Subcutaneous abdominal adipose tissue (tissue), 5 donors: ENCODE results near the gene HSFX3.
A peak's percentile ranks its signal among the peaks of the same experiment; 100 is the strongest.
"Not testable (repeated sequence)": the region's sequence is repeated elsewhere in the genome, so short reads cannot be mapped to it uniquely, and the experiment has no call there.

Source experiments
- H3K27ac ChIP-seq: one replicate; pipeline ENCODE4 v1.7.0; 2013; ENCODE audit warnings: low read depth, mild to moderate bottlenecking, inconsistent platforms, low read length, moderate library complexity
- H3K27me3 ChIP-seq, 5 donors: one replicate each; pipeline ENCODE4 v1.7.0; 2013; ENCODE audit warnings: low read length in 5 of 5, inconsistent platforms in 1 of 5; ENCODE audit not compliant: control insufficient read depth in 5 of 5, insufficient read depth in 4 of 5
- H3K36me3 ChIP-seq, 5 donors: one replicate each; pipeline ENCODE4 v1.7.0; 2013; ENCODE audit warnings: low read length in 5 of 5; ENCODE audit not compliant: control insufficient read depth in 5 of 5, insufficient read depth in 5 of 5
- H3K4me1 ChIP-seq, 5 donors: one replicate each; pipeline ENCODE4 v1.7.0; 2013; ENCODE audit warnings: low read length in 5 of 5, mild to moderate bottlenecking in 3 of 5, moderate library complexity in 1 of 5; ENCODE audit not compliant: control insufficient read depth in 5 of 5, insufficient read depth in 5 of 5
- H3K4me3 ChIP-seq, 5 donors: one replicate each; pipeline ENCODE4 v1.7.0; 2013; ENCODE audit warnings: low read length in 5 of 5, low read depth in 1 of 5
- H3K9ac ChIP-seq, 5 donors: one replicate each; pipeline ENCODE4 v1.7.0; 2013; ENCODE audit warnings: low read length in 5 of 5, mild to moderate bottlenecking in 4 of 5, moderate library complexity in 3 of 5
- H3K9me3 ChIP-seq, 5 donors: one replicate each; pipeline ENCODE4 v1.7.0; 2013; ENCODE audit warnings: low read length in 5 of 5; ENCODE audit not compliant: control insufficient read depth in 5 of 5
- donor health status: healthy.
- donor health status: healthy.
- donor health status: healthy.
- donor health status: healthy.
- donor health status: healthy.

HSFX3 gene

GRCh38 chrX:149546962-149547361, 2.8 kb downstream of the HSFX3 start:
- not testable (repeated sequence) for H3K27me3 ChIP-seq, H3K4me1 ChIP-seq, H3K9me3 ChIP-seq, H3K4me3 ChIP-seq, H3K36me3 ChIP-seq, H3K27ac ChIP-seq, H3K9ac ChIP-seq

GRCh38 chrX:149545545-149546543, 3.9 kb downstream of the HSFX3 start:
- H3K36me3 ChIP-seq, H3K9me3 ChIP-seq, H3K27ac ChIP-seq, H3K9ac ChIP-seq, H3K27me3 ChIP-seq, H3K4me3 ChIP-seq: not testable (repeated sequence)
- H3K4me1 ChIP-seq = peaks cover 3 to 11% (median 6%) of the 10 kb centered on the region in 5 donors

- Histone ChIP-seq H3K4me1 (peaks cover 6 to 17% (median 9%) of the 10 kb centered on the region in 5 donors), H3K27ac (peak overlapping the region; percentile 77), H3K36me3 (peaks cover 0 to 9% (median 4%) of the 10 kb centered on the region in 5 donors), H3K4me3 (peak overlapping the region; percentile 48 to 79 (median 69)), H3K9ac (peak overlapping the region in 4 of 5 donors; percentile 52 to 77 (median 60)), H3K27me3 (no peaks in the 10 kb centered on the region), H3K9me3 (peaks cover 0 to 4% (median 0%) of the 10 kb centered on the region in 5 donors)
These were observed 8.1 kb downstream of the HSFX3 start for GRCh38 chrX:149541521-149542047.

- H3K36me3 ChIP-seq = peaks cover 0 to 9% (median 4%) of the 10 kb centered on the region in 5 donors
These were observed 8.9 kb downstream of the HSFX3 start, which contains the start of gene EOLA1 for GRCh38 chrX:149540621-149541520. EOLA1 (plus strand) TSS chrX:149541012; CDS start chrX:149545631, 4,619 bp downstream.

GRCh38 chrX:149540131-149540620, 9.5 kb downstream of the HSFX3 start:
- Histone ChIP-seq H3K27me3 (no peaks in the 10 kb centered on the region), H3K9me3 (peaks cover 0 to 4% (median 0%) of the 10 kb centered on the region in 5 donors), H3K9ac (peak overlapping the region in 3 of 5 donors; percentile 55 to 64 (median 56)), H3K4me1 (peaks cover 6 to 17% (median 9%) of the 10 kb centered on the region in 5 donors), H3K27ac (peak overlapping the region; percentile 77), H3K36me3 (peaks cover 0 to 5% (median 2%) of the 10 kb centered on the region in 5 donors), H3K4me3 (peak overlapping the region; percentile 67 to 98 (median 70))

More at GRCh38 chrX:149540621-149541520, 8.9 kb downstream of the HSFX3 start, which contains the start of gene EOLA1:
- no peaks in the 10 kb centered on the region for H3K27me3 ChIP-seq
- peaks cover 6 to 17% (median 9%) of the 10 kb centered on the region in 5 donors for H3K4me1 ChIP-seq
- H3K9ac ChIP-seq = peak within 1 kb of the TSS; percentile 52 to 77 (median 56)
- peak within 1 kb of the TSS; percentile 77 for H3K27ac ChIP-seq
- H3K4me3 ChIP-seq = peak within 1 kb of the TSS; percentile 67 to 98 (median 70)
- H3K9me3 ChIP-seq = peaks cover 0 to 4% (median 0%) of the 10 kb centered on the region in 5 donors

- Histone ChIP-seq H3K27ac (no peak overlapping the region), H3K4me1 (peaks cover 6 to 17% (median 9%) of the 10 kb centered on the region in 5 donors), H3K36me3 (peaks cover 0 to 2% (median under 1%) of the 10 kb centered on the region in 5 donors), H3K9me3 (peaks cover 0 to 4% (median 0%) of the 10 kb centered on the region in 5 donors), H3K4me3 (peak overlapping the region; percentile 56 to 68 (median 62)), H3K27me3 (no peaks in the 10 kb centered on the region), H3K9ac (no peak overlapping the region)
These were observed 10.2 kb downstream of the HSFX3 start for GRCh38 chrX:149539283-149540130.

GRCh38 chrX:149537474-149537873, 12.2 kb downstream of the HSFX3 start:
- not testable (repeated sequence) for H3K27ac ChIP-seq, H3K4me3 ChIP-seq, H3K36me3 ChIP-seq, H3K9me3 ChIP-seq, H3K27me3 ChIP-seq, H3K9ac ChIP-seq
- peaks cover 6 to 17% (median 9%) of the 10 kb centered on the region in 5 donors for H3K4me1 ChIP-seq

GRCh38 chrX:149534926-149535602, 14.7 kb downstream of the HSFX3 start:
- H3K4me1 ChIP-seq, H3K27me3 ChIP-seq, H3K27ac ChIP-seq, H3K4me3 ChIP-seq, H3K36me3 ChIP-seq, H3K9me3 ChIP-seq, H3K9ac ChIP-seq: not testable (repeated sequence)
